K562 (cell line): ENCODE data around the gene SLIT2. TPM values are rescaled to one million over a fixed set of nuclear protein-coding genes. Genes with fewer than 3 reads are reported as not detected.

Experiments used
- ATAC-seq: fragments of 200-7000 bp; cut with Tn5 transposase; 3 replicates; pipeline ENCODE4 v1.9.1; 2020; ENCODE audit warnings: moderate library complexity
- BruUV-seq: library from RNA; stranded (reverse); fragments of 400-500 nt; replicated peaks from 2 replicates; lab custom pipeline; 2021; lab: Mats Ljungman, UMichigan
- CTCF ChIA-PET: fragments of 300-600 bp; formaldehyde crosslinking; extraction: SDS; loops from one replicate; lab custom pipeline; 2021; ENCODE audit warnings: low intra/inter-chr PET ratio; lab: Yijun Ruan, JAX
- POLR2A ChIA-PET: fragments of 300-600, 350-650 bp; sonication (Branson Sonifier 250); formaldehyde crosslinking; extraction: SDS; loops from one replicate; lab custom pipeline; 2021; ENCODE audit warnings: antibody characterized with exemption, inconsistent platforms; lab: Yijun Ruan, JAX
- DNase-seq, 4 experiments: peaks; one replicate each; pipeline versions ENCODE4 v3.0.0 to v3.0.0-alpha.2; 2011 to 2018; ENCODE audit warnings: low spot score in 3 of 4, mixed read lengths in 3 of 4; ENCODE audit errors: extremely low read depth in 1 of 4
- FAIRE-seq: peaks from 2 replicates; lab custom pipeline; 2011; peaks lifted over from hg19 to GRCh38; lab: Jason Lieb, UNC
- H2AFZ ChIP-seq: 2 replicates; pipeline ENCODE4 v1.6.0; 2011; ENCODE audit warnings: low read depth, low read length, control low read depth, inconsistent platforms
- H3K27ac ChIP-seq: fragments of 200-600 bp; 3 replicates; pipeline ENCODE4 v1.8.0; 2011; ENCODE audit warnings: low read depth, mild to moderate bottlenecking, control low read depth, inconsistent platforms, low read length, moderate library complexity, mixed read lengths; ENCODE audit errors: extremely low read depth
- H3K27me3 ChIP-seq, 2 experiments: fragments of 300-600 bp in 1 of 2; 2 replicates in 1 of 2; 3 replicates in 1 of 2; pipeline versions ENCODE4 v1.6.0 to v1.8.0; 2011; ENCODE audit warnings: inconsistent platforms in 2 of 2, low read length in 2 of 2, mild to moderate bottlenecking in 1 of 2, mixed read lengths in 1 of 2, moderate library complexity in 1 of 2; ENCODE audit not compliant: control insufficient read depth in 2 of 2, insufficient read depth in 2 of 2
- H3K36me3 ChIP-seq: fragments of 300-600 bp; 3 replicates; pipeline ENCODE4 v1.8.0; 2011; ENCODE audit warnings: mild to moderate bottlenecking, low read length, inconsistent platforms; ENCODE audit not compliant: control insufficient read depth, insufficient read depth
- H3K4me1 ChIP-seq, 2 experiments: fragments of 200-600 bp in 1 of 2; replicated peaks in 1 of 2; 2 replicates in 1 of 2; 3 replicates in 1 of 2; pipeline versions ENCODE4 v1.5.1 to v1.8.0; 2011; ENCODE audit warnings: inconsistent platforms in 2 of 2, low read length in 2 of 2, mild to moderate bottlenecking in 1 of 2, mixed read lengths in 1 of 2, moderate library complexity in 1 of 2; ENCODE audit not compliant: control insufficient read depth in 2 of 2, insufficient read depth in 2 of 2
- H3K4me2 ChIP-seq: 2 replicates; pipeline ENCODE4 v1.6.1; 2011; ENCODE audit warnings: low read length, control low read depth, inconsistent platforms, mixed read lengths; ENCODE audit not compliant: insufficient read depth
- H3K4me3 ChIP-seq: fragments of 200-600 bp; sonication (generic), shearing (Covaris generic); 2 replicates; pipeline ENCODE4 v1.5.1; 2016; ENCODE audit warnings: control low read depth, inconsistent platforms
- H3K79me2 ChIP-seq: fragments of 200-600 bp; 3 replicates; pipeline ENCODE4 v1.8.0; 2011; ENCODE audit warnings: low read length, inconsistent platforms; ENCODE audit not compliant: control insufficient read depth, insufficient read depth
- H3K9ac ChIP-seq, 2 experiments: 2 replicates each; pipeline versions ENCODE4 v1.6.0 to v1.6.1; 2011; ENCODE audit warnings: low read depth in 2 of 2, low read length in 2 of 2, control low read depth in 1 of 2, inconsistent platforms in 1 of 2, mild to moderate bottlenecking in 1 of 2, mixed read lengths in 1 of 2; ENCODE audit not compliant: insufficient read depth in 1 of 2
- H3K9me1 ChIP-seq: one replicate; pipeline ENCODE4 v1.6.0; 2011; ENCODE audit warnings: inconsistent platforms, mild to moderate bottlenecking, low read length, moderate library complexity; ENCODE audit not compliant: control insufficient read depth, insufficient read depth
- H3K9me3 ChIP-seq: replicated peaks from 2 replicates; pipeline ENCODE4 v1.5.1; 2011; ENCODE audit warnings: low read depth, low read length, inconsistent platforms; ENCODE audit not compliant: control insufficient read depth, insufficient read depth
- H4K20me1 ChIP-seq: replicated peaks from 2 replicates; pipeline ENCODE4 v1.6.1; 2011; ENCODE audit warnings: low read length, inconsistent platforms, mixed read lengths; ENCODE audit not compliant: control insufficient read depth, insufficient read depth
- ATF2 ChIP-seq: sonication (generic); formaldehyde crosslinking; IDR thresholded peaks from 2 replicates; pipeline ENCODE4 v1.8.1; 2022; ENCODE audit warnings: missing genetic modification reagents
- CBFA2T2 ChIP-seq: fragments of 450-650 bp; conservative IDR thresholded peaks from 2 replicates; pipeline ENCODE4 v1.6.1; 2017; ENCODE audit warnings: mild to moderate bottlenecking
- CBFA2T3 ChIP-seq: fragments of 450-650 bp; IDR thresholded peaks from 2 replicates; pipeline ENCODE4 v1.6.1; 2017
- HMBOX1 ChIP-seq: sonication (generic); IDR thresholded peaks from 2 replicates; pipeline ENCODE4 v1.6.1; 2016
- NCOA1 ChIP-seq: fragments of 450-650 bp; IDR thresholded peaks from 2 replicates; pipeline ENCODE4 v1.6.1; 2016; ENCODE audit warnings: low read depth
- NRF1 ChIP-seq, 2 experiments: fragments of 450-650 bp; IDR thresholded peaks in 1 of 2; conservative IDR thresholded peaks in 1 of 2; 2 replicates each; pipeline ENCODE4 v1.6.1; 2014; ENCODE audit warnings: mild to moderate bottlenecking in 2 of 2
- TEAD4 ChIP-seq, 2 experiments: sonication (generic) in 1 of 2; formaldehyde crosslinking in 1 of 2; IDR thresholded peaks; 2 replicates each; pipeline versions ENCODE4 v1.6.1 to v1.8.0; 2012 to 2022; ENCODE audit warnings: borderline replicate concordance in 1 of 2, inconsistent platforms in 1 of 2, low read length in 1 of 2, mild to moderate bottlenecking in 1 of 2, missing genetic modification reagents in 1 of 2
- ZNF165 ChIP-seq: fragments of 250-450 bp; sonication (Bioruptor Pico); IDR thresholded peaks from 2 replicates; pipeline ENCODE4 v1.4.0; 2020; ENCODE audit warnings: borderline replicate concordance
- ZNF780A ChIP-seq: fragments of 250-450 bp; sonication (Bioruptor Pico); IDR thresholded peaks from 2 replicates; pipeline ENCODE4 v1.5.0; 2021; ENCODE audit warnings: mild to moderate bottlenecking
- WGBS: fragments of 100-300 bp; shearing (Covaris generic); methylation state at CpG from one replicate; pipeline ENCODE4 v1.1.6; 2016; ENCODE audit warnings: low coverage, mixed read lengths; ENCODE audit not compliant: insufficient coverage; ENCODE audit errors: missing lambda C conversion rate; 5-methylcytosine and 5-hydroxymethylcytosine counted together
- in situ Hi-C: fragments of 300-500 bp; cut with MboI; formaldehyde crosslinking; loops from 4 replicates; pipeline ENCODE4 v1.15.0; 2018; ENCODE audit warnings: inconsistent platforms, mixed read lengths
- intact Hi-C: fragments of 100-400 bp; cut with micrococcal nuclease; formaldehyde crosslinking; loops from 2 replicates; pipeline ENCODE4 v1.14.2; 2022
- polyA plus RNA-seq, 8 experiments: library from polyadenylated mRNA; depleted of rRNA in 4 of 8; stranded (reverse) in 5 of 8; unstranded in 3 of 8; fragments of >200 nt; fragmentation: Nextera tagmentation in 2 of 8; fragmentation: Illumina TruSeq in 1 of 8; extraction: Ambion mirVana in 2 of 8; extraction: Trizol in 1 of 8; gene quantifications; 2 replicates each; pipeline versions ENCODE4 v1.2.1 to v1.2.3, GENCODE V29; 2011 to 2014; ENCODE audit warnings: inconsistent platforms in 1 of 8, missing spikeins in 1 of 8
- total RNA-seq, 7 experiments: library from RNA; depleted of rRNA in 6 of 7; stranded (reverse); fragments of >200 nt in 6 of 7; fragmentation: Illumina TruSeq in 2 of 7; extraction: Trizol in 2 of 7; gene quantifications; 2 replicates each; pipeline versions ENCODE4 v1.2.1 to v1.2.3, GENCODE V29; 2011 to 2021; ENCODE audit warnings: low replicate concordance in 1 of 7

SLIT2 gene
- total and polyA plus RNA-seq, 9 of the 15 experiments (the other 6 are each of a cell fraction or from before 2014, with no cell fraction given), result 1.8 to 8.1 (median 4.1) TPM

- TF ChIP-seq ATF2 (CRISPR knock-in tag) (no peak), ZNF780A (CRISPR knock-in tag) (no peak), ZNF165 (CRISPR knock-in tag) (no peak)
Measured at GRCh38 chr4:20283039-20283438, 31.3 kb downstream of the SLIT2 start (continued).

- CTCF ChIA-PET, result no interaction called here
- no peaks in the 10 kb centered on the region for H3K79me2 ChIP-seq
- no peak for TF ChIP-seq TEAD4 (IDR thresholded peaks at IDR 0.05; ENCODE audit: low read length)
- TF ChIP-seq TEAD4 (CRISPR knock-in tag; IDR thresholded peaks at IDR 0.05; ENCODE audit: borderline replicate concordance), result no peak
- TF ChIP-seq CBFA2T3, result peak; percentile 31
- TF ChIP-seq HMBOX1, result no peak
- TF ChIP-seq NCOA1, result no peak
- peak; percentile 13; the same call in 1 of the 2 replicates for TF ChIP-seq CBFA2T2
- no peak for TF ChIP-seq NRF1 (conservative IDR thresholded peaks at IDR 0.05 in 1 of 2, IDR thresholded peaks at IDR 0.05 in 1 of 2)
- TF ChIP-seq, all 486 proteins: peak for 2
- DNase-seq, result peak in 1 of 4 experiments; percentile 4
- no peaks in the 10 kb centered on the region for H4K20me1 ChIP-seq
- H3K9me1 ChIP-seq, result no peaks in the 10 kb centered on the region
- no peaks in the 10 kb centered on the region for H3K27me3 ChIP-seq
- intact Hi-C loops, result no loop called here
- no peak for FAIRE-seq
- no TSS peak for BruUV-seq
- no peak overlapping the region for H3K4me3 ChIP-seq
- no peak overlapping the region for H3K4me2 ChIP-seq
- no peaks in the 10 kb centered on the region for H3K9me3 ChIP-seq
- in situ Hi-C loops, result no loop called here
- no peaks in the 10 kb centered on the region for H3K4me1 ChIP-seq
- no peak overlapping the region for H2AFZ ChIP-seq
- no peak overlapping the region for H3K9ac ChIP-seq
- 0% methylated on average over 1 of the region's 1 CpG for WGBS
- POLR2A ChIA-PET, result no interaction called here
- H3K36me3 ChIP-seq, result no peaks in the 10 kb centered on the region
- no peak for ATAC-seq
- H3K27ac ChIP-seq, result no peak overlapping the region
Measured at GRCh38 chr4:20284990-20285389, 33.3 kb downstream of the SLIT2 start.
